HG02623 (cell line): ENCODE measurements around the gene TMEM54.

Experiments used
- ATAC-seq: cut with Tn5 transposase; IDR thresholded peaks from one replicate; pipeline ENCODE4 v1.9.1; 2021; ENCODE audit warnings: moderate library complexity; ENCODE audit not compliant: unreplicated experiment

The TMEM54 gene

GRCh38 chr1:32881871-32882850 is 19.0 kb downstream of the TMEM54 start:
- ATAC-seq = no peak

GRCh38 chr1:32881291-32881690 is 19.9 kb downstream of the TMEM54 start:
- no peak for ATAC-seq

- no peak for ATAC-seq
Observed at GRCh38 chr1:32878637-32879041, 22.6 kb downstream of the TMEM54 start.

- ATAC-seq = no peak
Observed at GRCh38 chr1:32878183-32878582, 23.0 kb downstream of the TMEM54 start.

- ATAC-seq = no peak
Observed at GRCh38 chr1:32877211-32878110, 23.7 kb downstream of the TMEM54 start.

GRCh38 chr1:32876341-32877210 is 24.6 kb downstream of the TMEM54 start:
- no peak for ATAC-seq

- no peak for ATAC-seq
Observed at GRCh38 chr1:32874860-32875752, 26.1 kb downstream of the TMEM54 start.

GRCh38 chr1:32873484-32873883 is 27.7 kb downstream of the TMEM54 start:
- ATAC-seq = no peak

GRCh38 chr1:32872192-32872460 is 29.1 kb downstream of the TMEM54 start:
- no peak for ATAC-seq

GRCh38 chr1:32871364-32872191 is 29.6 kb downstream of the TMEM54 start:
- no peak for ATAC-seq

- no peak for ATAC-seq
Observed at GRCh38 chr1:32870615-32871363, 30.4 kb downstream of the TMEM54 start, which contains the start of gene FNDC5. TSS of gene FNDC5 (minus strand) at chr1:32870912.

- no peak for ATAC-seq
Observed at GRCh38 chr1:32869923-32870614, 31.1 kb downstream of the TMEM54 start.

- no peak for ATAC-seq
Observed at GRCh38 chr1:32868806-32869455, 32.3 kb downstream of the TMEM54 start.

GRCh38 chr1:32868085-32868484 is 33.1 kb downstream of the TMEM54 start:
- ATAC-seq = no peak

GRCh38 chr1:32867671-32868070 is 33.5 kb downstream of the TMEM54 start:
- ATAC-seq = no peak

- no peak for ATAC-seq
Observed at GRCh38 chr1:32867151-32867550, 34.0 kb downstream of the TMEM54 start.
